Transverse colon (tissue), 4 donors: ENCODE measurements around the gene SMG1. TPM values are rescaled to one million over a fixed set of nuclear protein-coding genes. Genes with fewer than 3 reads are reported as not detected.

Experiments used
- DNase-seq: peaks from one replicate; pipeline ENCODE4 v3.0.0-alpha.2; 2019
- H3K27ac ChIP-seq, 4 donors: fragments of 200-600 bp; sonication (generic); 2 replicates each; pipeline ENCODE4 v1.5.1; 2016 to 2018; ENCODE audit warnings: inconsistent platforms in 4 of 4
- H3K27me3 ChIP-seq: fragments of 200-600 bp; sonication (generic); 2 replicates; pipeline ENCODE4 v1.5.1; 2017; ENCODE audit warnings: inconsistent platforms
- H3K36me3 ChIP-seq, 4 donors: fragments of 200-600 bp; sonication (generic); 2 replicates each; pipeline ENCODE4 v1.5.1; 2017 to 2019; ENCODE audit warnings: inconsistent platforms in 4 of 4
- H3K4me1 ChIP-seq, 4 donors: fragments of 200-600 bp; sonication (generic); 2 replicates each; pipeline ENCODE4 v1.5.1; 2017 to 2020; ENCODE audit warnings: inconsistent platforms in 4 of 4
- H3K4me3 ChIP-seq, 4 donors: fragments of 200-600 bp; sonication (generic); 1 replicate in 1 of 4; 2 replicates in 3 of 4; pipeline versions ENCODE4 v1.5.1 to v1.6.1; 2017 to 2019; ENCODE audit warnings: inconsistent platforms in 4 of 4
- H3K9me3 ChIP-seq, 2 donors: fragments of 200-600 bp; sonication (generic); 2 replicates each; pipeline ENCODE4 v1.5.1; 2017 to 2019; ENCODE audit warnings: inconsistent platforms in 2 of 2
- EP300 ChIP-seq: sonication (generic); formaldehyde crosslinking; IDR thresholded peaks from one replicate; pipeline ENCODE4 v1.6.1; 2017; ENCODE audit warnings: antibody characterized with exemption, low read depth
- POLR2A ChIP-seq: fragments of 450-650 bp; IDR thresholded peaks from one replicate; pipeline ENCODE4 v1.6.1; 2016; ENCODE audit warnings: antibody characterized with exemption, mild to moderate bottlenecking, moderate library complexity
- POLR2AphosphoS5 ChIP-seq, 3 donors: sonication (generic); formaldehyde crosslinking; IDR thresholded peaks; one replicate each; pipeline ENCODE4 v1.6.1; 2016; ENCODE audit warnings: antibody characterized with exemption in 3 of 3
- WGBS, 2 donors: methylation state at CpG; one replicate each; pipeline ENCODE4 v1.1.5; 2018; ENCODE audit warnings: low coverage in 1 of 2; 5-methylcytosine and 5-hydroxymethylcytosine counted together
- in situ Hi-C, 4 donors: fragments of 200-750 bp; cut with MboI; loops; one replicate each; pipeline versions ENCODE4 v1.15.0 to v1.15.1; 2017; ENCODE audit warnings: low sequenced_read_pairs in 3 of 4, low pct_ligation_motif_present in 1 of 4, low pct_unique_long_range_greater_than_20kb in 1 of 4
- intact Hi-C: fragments of 100-400 bp; cut with DNase I; formaldehyde crosslinking; loops from one replicate; pipeline ENCODE4 v1.15.1; 2023; ENCODE audit warnings: low total_unique reads
- total RNA-seq, 4 donors: library from RNA; depleted of rRNA; stranded (reverse); fragments of >200 nt; gene quantifications; one replicate each; pipeline ENCODE4 v1.1.0, GENCODE V29; 2016
- TF ChIP-seq, protein P1 (sequence below), 5 experiments: fragments of 200-600 bp in 3 of 5; fragments of 450-650 bp in 2 of 5; sonication (generic) in 3 of 5; IDR thresholded peaks; 1 replicate in 2 of 5; 2 replicates in 3 of 5; pipeline ENCODE4 v1.5.1; 2016 to 2017; ENCODE audit warnings: antibody characterized with exemption in 5 of 5, inconsistent platforms in 3 of 5, mild to moderate bottlenecking in 2 of 5, moderate library complexity in 1 of 5

SMG1 gene
- total RNA-seq, 4 donors from 2014 or later: 115 to 159 (median 127) TPM

DNA sequence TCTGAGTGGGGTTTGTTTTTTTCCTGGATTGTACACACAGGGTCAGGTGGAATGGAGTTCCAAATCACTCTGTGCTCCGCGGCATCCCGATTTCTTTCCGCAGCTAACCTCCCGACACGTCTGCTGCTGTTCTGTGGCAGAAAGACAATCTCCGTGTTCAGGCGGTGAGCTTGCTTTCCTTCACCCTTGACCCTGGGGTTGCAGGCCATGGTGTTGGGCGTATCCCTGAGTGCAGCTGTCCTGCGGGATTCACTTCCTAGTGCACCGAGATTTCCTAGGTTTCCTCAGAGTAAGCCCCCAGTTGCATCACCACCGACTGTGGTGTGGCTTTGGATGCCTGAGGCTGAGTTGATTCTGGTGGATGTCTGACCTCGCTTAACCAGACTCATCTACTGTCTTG is 117.0 kb downstream of the SMG1 start:
- Histone ChIP-seq H3K9me3 (no peaks in the 10 kb centered on the region), H3K36me3 (peaks cover 0 to 56% (median 23%) of the 10 kb centered on the region in 4 donors), H3K27ac (no peak overlapping the region), H3K4me3 (no peak overlapping the region), H3K4me1 (no peaks in the 10 kb centered on the region), H3K27me3 (no peaks in the 10 kb centered on the region)
- 94 to 100% methylated on average over 5 to 13 of the region's 13 CpGs for WGBS, 2 donors
- no peak for TF ChIP-seq POLR2AphosphoS5 (IDR thresholded peaks at IDR 0.05)
- no peak for TF ChIP-seq POLR2A
- no peak for TF ChIP-seq EP300
- TF ChIP-seq, protein P1, sequence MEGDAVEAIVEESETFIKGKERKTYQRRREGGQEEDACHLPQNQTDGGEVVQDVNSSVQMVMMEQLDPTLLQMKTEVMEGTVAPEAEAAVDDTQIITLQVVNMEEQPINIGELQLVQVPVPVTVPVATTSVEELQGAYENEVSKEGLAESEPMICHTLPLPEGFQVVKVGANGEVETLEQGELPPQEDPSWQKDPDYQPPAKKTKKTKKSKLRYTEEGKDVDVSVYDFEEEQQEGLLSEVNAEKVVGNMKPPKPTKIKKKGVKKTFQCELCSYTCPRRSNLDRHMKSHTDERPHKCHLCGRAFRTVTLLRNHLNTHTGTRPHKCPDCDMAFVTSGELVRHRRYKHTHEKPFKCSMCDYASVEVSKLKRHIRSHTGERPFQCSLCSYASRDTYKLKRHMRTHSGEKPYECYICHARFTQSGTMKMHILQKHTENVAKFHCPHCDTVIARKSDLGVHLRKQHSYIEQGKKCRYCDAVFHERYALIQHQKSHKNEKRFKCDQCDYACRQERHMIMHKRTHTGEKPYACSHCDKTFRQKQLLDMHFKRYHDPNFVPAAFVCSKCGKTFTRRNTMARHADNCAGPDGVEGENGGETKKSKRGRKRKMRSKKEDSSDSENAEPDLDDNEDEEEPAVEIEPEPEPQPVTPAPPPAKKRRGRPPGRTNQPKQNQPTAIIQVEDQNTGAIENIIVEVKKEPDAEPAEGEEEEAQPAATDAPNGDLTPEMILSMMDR (IDR thresholded peaks at IDR 0.05): no peak
- in situ Hi-C loops (loop anchor here in 2 of 4 donors (25.0 kb wide), 2 partner anchors 103 to 153 kb away; no protein-coding TSS in a partner anchor), intact Hi-C loops (no loop called here)
- DNase-seq: no peak

DNA sequence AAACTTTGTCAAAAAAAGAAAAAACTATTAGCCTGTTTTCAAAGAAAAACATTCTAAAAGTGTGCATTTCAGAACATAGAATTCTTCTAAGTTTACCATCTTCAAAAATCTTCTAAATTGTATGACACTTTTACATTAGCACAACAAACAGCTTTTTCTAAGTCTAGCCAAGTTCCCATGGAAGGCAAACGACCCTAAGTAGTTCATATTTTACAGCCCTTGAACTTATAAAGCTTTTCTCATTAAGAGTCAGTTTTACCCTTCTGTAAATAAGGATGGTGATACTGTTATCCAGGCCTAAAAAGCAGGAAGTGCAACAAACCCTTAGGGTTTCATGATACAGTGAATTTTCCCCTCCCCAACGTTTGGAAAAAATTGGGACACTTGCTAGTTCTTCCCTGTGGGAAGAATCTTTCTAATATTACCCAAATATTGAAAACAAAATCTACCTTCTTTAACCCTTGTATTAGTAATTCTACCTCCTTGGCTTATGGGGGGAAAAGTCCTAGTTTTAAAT is 120.9 kb downstream of the SMG1 start:
- H3K4me3 ChIP-seq: no peak overlapping the region
- in situ Hi-C loops: loop anchor here in 2 of 4 donors (25.0 kb wide), 2 partner anchors 107 to 157 kb away; no protein-coding TSS in a partner anchor
- 18 to 23% methylated on average over 2 of the region's 2 CpGs for WGBS, 2 donors

DNA sequence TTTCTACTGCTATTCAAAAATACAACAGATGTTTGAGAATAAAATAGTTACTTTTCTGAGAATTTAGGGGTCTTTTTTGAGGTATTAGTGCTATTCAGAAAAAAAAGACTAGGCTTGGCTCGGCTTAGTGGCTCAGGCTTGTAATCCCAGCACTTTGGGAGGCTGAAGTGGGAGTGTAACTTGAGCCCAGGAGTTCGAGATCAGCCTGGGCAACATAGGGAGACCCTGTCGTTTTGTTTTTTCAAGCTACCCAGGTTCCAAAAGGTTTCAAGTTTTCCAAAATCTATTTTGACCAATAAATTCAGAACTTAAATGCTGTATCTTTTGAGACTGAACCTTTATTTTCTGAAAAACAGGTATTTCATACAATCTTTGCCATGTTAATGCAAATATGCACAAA is 121.7 kb downstream of the SMG1 start:
- DNase-seq: no peak
- Histone ChIP-seq H3K27ac (peak overlapping the region in 2 of 4 donors; percentile 15 to 21), H3K4me1 (peaks cover 5 to 21% (median 19%) of the 10 kb centered on the region in 4 donors), H3K27me3 (no peaks in the 10 kb centered on the region), H3K36me3 (peaks cover 0 to 28% (median 6%) of the 10 kb centered on the region in 4 donors), H3K4me3 (no peak overlapping the region), H3K9me3 (no peaks in the 10 kb centered on the region)
- TF ChIP-seq, protein P1 (IDR thresholded peaks at IDR 0.05): no peak
- no peak for TF ChIP-seq EP300
- WGBS, 2 donors: 65 to 68% methylated on average over 3 of the region's 3 CpGs
- in situ Hi-C loops: loop anchor here in 2 of 4 donors (25.0 kb wide), 2 partner anchors 108 to 158 kb away; no protein-coding TSS in a partner anchor
- intact Hi-C loops: no loop called here

More for the DNA sequence above, 120.9 kb downstream of the SMG1 start:
- H3K27ac ChIP-seq: no peak overlapping the region
- DNase-seq: no peak
- TF ChIP-seq EP300 (no peak), POLR2A (no peak), POLR2AphosphoS5 (IDR thresholded peaks at IDR 0.05) (no peak)
- TF ChIP-seq, protein P1 (IDR thresholded peaks at IDR 0.05): no peak
- intact Hi-C loops: no loop called here
- H3K9me3 ChIP-seq: no peaks in the 10 kb centered on the region
- no peaks in the 10 kb centered on the region for H3K27me3 ChIP-seq
- H3K36me3 ChIP-seq: peaks cover 0 to 35% (median 10%) of the 10 kb centered on the region in 4 donors
- peaks cover 0 to 13% (median 11%) of the 10 kb centered on the region in 4 donors for H3K4me1 ChIP-seq

DNA sequence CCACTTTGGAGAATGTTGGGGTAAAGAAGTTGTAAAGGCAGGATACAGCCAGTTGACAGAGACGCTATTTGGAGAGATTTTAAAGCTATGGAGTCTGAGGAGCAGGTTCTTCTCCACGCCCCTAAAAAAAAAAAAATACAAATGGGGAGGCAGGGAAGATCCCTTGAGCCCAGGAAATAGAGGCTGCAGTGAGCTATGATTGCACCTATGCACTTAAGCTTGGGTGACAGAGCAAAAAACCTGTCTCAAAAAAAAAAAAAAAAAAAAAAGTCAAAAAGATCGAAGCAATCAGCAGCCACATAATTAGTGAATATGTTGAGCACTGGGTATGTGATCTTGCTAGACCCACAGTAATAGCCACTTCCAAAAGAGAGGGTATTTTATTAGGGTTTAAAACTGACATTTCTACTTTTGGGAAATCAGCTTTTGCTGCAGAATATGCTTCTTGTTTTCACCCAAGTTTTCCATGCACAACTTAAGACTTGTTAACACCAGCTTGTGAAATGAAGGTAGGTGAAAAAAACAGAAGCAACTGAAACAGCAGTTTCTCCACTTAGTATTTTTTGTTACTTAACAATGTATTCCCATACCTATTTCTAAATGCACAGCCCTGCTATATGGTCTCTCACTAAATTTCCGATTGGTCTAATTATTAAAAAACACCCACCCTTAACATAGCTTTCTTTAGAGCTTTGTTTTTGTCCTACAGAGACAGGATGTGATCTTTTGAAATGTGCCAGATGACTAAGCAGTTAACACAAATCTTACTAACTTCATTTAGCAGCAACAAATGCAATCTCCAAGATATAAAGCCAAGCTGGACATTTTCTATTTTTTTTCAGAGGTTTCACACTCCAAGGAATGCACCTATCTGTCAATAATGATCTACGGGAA is 122.4 kb downstream of the SMG1 start:
- Histone ChIP-seq H3K9me3 (no peaks in the 10 kb centered on the region), H3K4me3 (no peak overlapping the region), H3K27me3 (no peaks in the 10 kb centered on the region), H3K27ac (peak overlapping the region in 2 of 4 donors; percentile 15 to 91), H3K36me3 (peaks cover 0 to 20% (median 3%) of the 10 kb centered on the region in 4 donors), H3K4me1 (peaks cover 8 to 28% (median 22%) of the 10 kb centered on the region in 4 donors)
- WGBS, 2 donors: 69 to 81% methylated on average over 4 to 5 of the region's 5 CpGs
- DNase-seq: no peak
- intact Hi-C loops: no loop called here
- TF ChIP-seq POLR2A (no peak), EP300 (no peak), POLR2AphosphoS5 (IDR thresholded peaks at IDR 0.05) (no peak)
- TF ChIP-seq, protein P1 (IDR thresholded peaks at IDR 0.05): no peak
- in situ Hi-C loops: loop anchor here in 2 of 4 donors (25.0 kb wide), 2 partner anchors 108 to 158 kb away; no protein-coding TSS in a partner anchor
